BLaER1 treated with 17β-estradiol and CSF1 and Interleukin-3, amounts not matched to agents 10 nM and 100 nM (cell line): ENCODE data around the gene UCP3.

Experiments used
- H3K27ac ChIP-seq, 11 experiments: shearing (Covaris generic); formaldehyde crosslinking; 2 replicates each; pipeline ENCODE4 v1.8.1; 2022
- H3K27me3 ChIP-seq, 11 experiments: shearing (Covaris generic); formaldehyde crosslinking; 2 replicates each; pipeline ENCODE4 v1.8.1; 2022
- H3K36me3 ChIP-seq, 11 experiments: shearing (Covaris generic); formaldehyde crosslinking; 2 replicates each; pipeline ENCODE4 v1.8.1; 2022
- H3K4me1 ChIP-seq, 10 experiments: shearing (Covaris generic); formaldehyde crosslinking; 2 replicates each; pipeline ENCODE4 v1.8.1; 2022
- H3K4me2 ChIP-seq, 11 experiments: shearing (Covaris generic); formaldehyde crosslinking; 2 replicates each; pipeline ENCODE4 v1.8.1; 2022
- H3K4me3 ChIP-seq, 10 experiments: shearing (Covaris generic); formaldehyde crosslinking; 2 replicates each; pipeline ENCODE4 v1.8.1; 2022
- H3K9ac ChIP-seq, 11 experiments: shearing (Covaris generic); formaldehyde crosslinking; 2 replicates each; pipeline ENCODE4 v1.8.1; 2022
- H3K9me3 ChIP-seq, 11 experiments: shearing (Covaris generic); formaldehyde crosslinking; replicated peaks in 1 of 11; 2 replicates each; pipeline ENCODE4 v1.8.1; 2022
- H4K20me1 ChIP-seq, 11 experiments: shearing (Covaris generic); formaldehyde crosslinking; 2 replicates each; pipeline ENCODE4 v1.8.1; 2022
- Cebpa-rat ChIP-seq, 11 experiments: shearing (Covaris generic); IDR thresholded peaks; 2 replicates each; pipeline ENCODE4 v1.8.1; 2022

UCP3 gene

DNA sequence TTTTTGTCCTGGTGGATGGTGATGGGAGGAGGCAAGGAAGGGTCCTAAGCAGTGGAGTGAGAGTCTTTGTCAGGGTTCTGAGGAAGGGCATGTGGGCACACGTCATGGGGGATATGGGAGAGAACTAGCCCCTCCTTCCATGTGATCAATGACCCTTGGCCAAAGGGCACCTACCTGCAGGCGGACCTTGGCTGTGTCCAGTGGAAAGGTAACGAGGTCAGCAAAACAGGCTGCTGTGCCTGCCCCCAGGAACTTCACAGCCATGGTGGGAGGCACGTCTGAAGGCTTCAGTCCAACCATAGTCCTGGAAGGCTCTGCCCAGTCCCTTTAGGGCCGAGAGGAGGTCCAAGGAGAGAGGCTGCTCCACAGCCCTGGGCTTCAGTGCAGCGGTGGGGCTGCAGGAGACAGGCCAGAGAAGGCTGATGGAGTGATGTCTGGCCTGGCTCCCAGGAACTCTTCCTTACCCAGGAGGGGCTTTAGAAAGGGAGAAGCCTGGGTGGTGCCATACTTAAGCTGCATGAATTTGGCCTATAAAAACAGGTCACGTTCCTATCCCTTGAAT lies 2.1 kb downstream of the UCP3 start:
- peaks cover 35 to 44% (median 39%) of the 10 kb centered on the region in 10 experiments for H3K4me1 ChIP-seq
- no peak for TF ChIP-seq Cebpa-rat (IDR thresholded peaks at IDR 0.05)

DNA sequence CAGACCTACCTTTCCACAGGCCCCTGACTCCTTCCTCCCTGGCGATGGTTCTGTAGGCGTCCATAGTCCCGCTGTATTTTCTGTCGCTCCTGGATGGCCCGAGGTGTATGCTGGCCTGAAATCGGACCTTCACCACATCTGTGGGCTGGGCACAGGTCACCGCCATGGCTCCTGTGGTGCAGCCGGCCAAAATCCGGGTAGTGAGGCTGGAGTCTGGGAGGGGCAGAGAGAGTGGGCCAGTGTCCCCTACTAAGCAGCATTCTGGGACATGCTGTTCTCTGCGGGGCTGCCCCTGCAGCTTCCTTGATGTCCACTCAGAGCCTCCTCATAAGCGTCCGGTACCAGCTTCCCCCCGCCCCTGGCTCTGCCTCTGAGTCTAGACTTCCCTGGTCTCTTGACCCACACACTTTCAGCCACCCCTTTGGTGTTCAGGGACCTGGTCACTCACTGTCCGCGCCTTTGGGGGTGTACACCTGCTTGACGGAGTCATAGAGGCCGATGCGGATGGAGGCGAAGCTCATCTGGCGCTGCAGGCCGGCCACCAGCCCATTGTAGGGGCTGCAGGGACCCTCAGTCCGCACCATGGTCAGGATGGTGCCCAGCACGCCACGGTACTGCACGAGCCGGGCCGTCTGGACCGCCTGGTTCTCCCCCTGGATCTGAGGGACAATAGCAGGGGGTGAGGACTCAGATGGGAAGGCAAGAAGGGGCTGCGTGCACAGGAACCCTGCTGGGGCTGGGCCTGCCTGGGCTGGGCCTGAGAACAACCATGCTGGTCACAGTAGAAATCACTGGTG lies 3.0 kb downstream of the UCP3 start:
- TF ChIP-seq Cebpa-rat (IDR thresholded peaks at IDR 0.05) = no peak
- Histone ChIP-seq H3K9me3 (no peaks in the 10 kb centered on the region), H3K36me3 (peaks cover under 1 to 34% (median 18%) of the 10 kb centered on the region in 11 experiments; a peak in 13 of 22 replicates), H3K27me3 (no peaks in the 10 kb centered on the region), H3K4me1 (peaks cover 26 to 35% (median 30%) of the 10 kb centered on the region in 10 experiments), H4K20me1 (peaks cover 0 to 3% (median 0%) of the 10 kb centered on the region in 11 experiments; a peak in 1 of 22 replicates), H3K4me2 (no peak overlapping the region), H3K9ac (no peak overlapping the region), H3K4me3 (no peak overlapping the region), H3K27ac (no peak overlapping the region; a peak in 1 of 22 replicates)

More for the DNA sequence above, 2.1 kb downstream of the UCP3 start:
- no peak overlapping the region for H3K4me3 ChIP-seq
- H3K27ac ChIP-seq = no peak overlapping the region
- H4K20me1 ChIP-seq = peaks cover 0 to 3% (median 0%) of the 10 kb centered on the region in 11 experiments; a peak in 1 of 22 replicates
- H3K27me3 ChIP-seq = no peaks in the 10 kb centered on the region
- no peaks in the 10 kb centered on the region for H3K9me3 ChIP-seq
- no peak overlapping the region for H3K4me2 ChIP-seq
- no peak overlapping the region for H3K9ac ChIP-seq
- H3K36me3 ChIP-seq = peaks cover 0 to 29% (median 14%) of the 10 kb centered on the region in 11 experiments; a peak in 11 of 22 replicates

DNA sequence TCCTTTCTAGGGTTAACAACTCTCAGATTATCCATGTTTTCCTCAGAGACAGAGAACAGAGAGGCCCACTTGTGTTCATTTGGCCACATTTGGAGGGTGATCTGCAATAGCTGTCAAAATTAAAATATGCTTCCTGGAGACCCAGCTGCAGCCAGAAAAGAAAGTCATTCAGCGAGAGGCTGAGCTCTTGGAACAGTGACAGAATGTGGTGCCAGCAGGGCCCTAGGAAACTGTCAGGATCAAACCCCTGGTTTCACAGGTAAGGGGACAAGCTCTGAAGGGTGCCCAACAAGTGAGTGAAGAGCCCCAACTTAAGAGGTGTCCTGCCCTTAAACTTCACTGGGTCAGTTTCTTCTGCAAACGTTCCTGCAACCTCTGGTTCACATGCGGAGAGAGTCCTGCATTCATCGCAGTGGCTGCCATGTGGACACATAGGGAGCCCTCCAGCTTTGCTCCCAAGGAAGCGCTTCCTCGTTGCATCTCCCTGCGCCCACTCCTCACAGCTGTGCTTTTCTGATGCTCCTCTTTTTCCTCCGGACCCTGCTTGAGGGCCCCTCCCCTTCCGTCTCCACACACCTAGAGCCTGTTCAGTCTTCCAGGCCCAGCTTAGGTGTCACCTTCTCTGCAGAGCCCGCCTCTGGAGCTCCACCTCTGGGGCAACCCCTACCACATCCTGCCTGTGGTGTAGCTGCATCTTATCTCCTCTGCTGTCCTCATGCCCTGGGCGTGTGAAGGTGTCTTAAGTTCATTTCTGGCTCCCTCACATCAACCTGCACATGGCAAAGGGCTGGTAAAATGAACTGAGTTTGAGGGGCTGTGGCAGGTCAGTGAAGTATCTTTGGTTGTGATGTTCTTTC lies 3.9 kb downstream of the UCP3 start:
- Histone ChIP-seq H3K27ac (no peak overlapping the region), H3K4me1 (peaks cover 17 to 26% (median 20%) of the 10 kb centered on the region in 10 experiments), H3K27me3 (no peaks in the 10 kb centered on the region), H3K4me2 (no peak overlapping the region), H3K9ac (no peak overlapping the region), H3K9me3 (no peaks in the 10 kb centered on the region), H4K20me1 (peaks cover 0 to 3% (median 0%) of the 10 kb centered on the region in 11 experiments; a peak in 1 of 22 replicates), H3K4me3 (no peak overlapping the region), H3K36me3 (peaks cover 4 to 39% (median 21%) of the 10 kb centered on the region in 11 experiments; a peak in 13 of 22 replicates)
- TF ChIP-seq Cebpa-rat (IDR thresholded peaks at IDR 0.05) = no peak

DNA sequence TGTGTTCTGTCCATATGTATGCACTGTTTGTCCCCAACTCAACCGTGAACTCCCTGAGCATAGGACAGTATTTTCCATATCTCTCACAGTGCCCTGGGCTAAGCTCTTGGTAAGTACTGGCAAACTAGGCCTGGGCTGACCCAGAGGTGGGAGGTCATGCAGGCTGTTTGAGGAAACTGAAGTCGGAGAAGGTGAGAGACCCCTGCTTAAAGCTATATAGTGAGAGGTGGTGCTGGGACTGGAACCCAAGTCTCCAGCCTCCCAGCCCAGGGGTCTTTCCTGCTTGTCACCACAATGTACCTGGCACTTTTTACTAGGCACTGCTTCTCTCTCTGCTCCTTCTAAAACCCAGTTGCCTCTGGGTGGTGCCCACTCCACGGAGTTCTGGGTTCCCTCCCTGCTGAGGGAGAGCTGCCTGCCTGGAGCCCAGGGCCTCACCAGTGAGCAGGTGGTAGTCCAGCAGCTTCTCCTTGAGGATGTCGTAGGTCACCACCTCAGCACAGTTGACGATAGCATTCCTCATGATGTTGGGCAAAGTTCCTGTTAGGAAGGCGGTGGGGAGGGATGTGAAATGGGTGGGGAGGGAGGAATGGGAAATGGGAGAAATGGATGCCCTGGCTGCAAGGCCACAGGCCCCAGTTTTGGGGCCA lies 4.7 kb downstream of the UCP3 start:
- Histone ChIP-seq H3K27ac (no peak overlapping the region), H3K36me3 (peaks cover 4 to 39% (median 21%) of the 10 kb centered on the region in 11 experiments; a peak in 13 of 22 replicates), H4K20me1 (peaks cover 0 to 3% (median 0%) of the 10 kb centered on the region in 11 experiments; a peak in 1 of 22 replicates), H3K9me3 (no peaks in the 10 kb centered on the region), H3K4me2 (no peak overlapping the region), H3K4me1 (peaks cover 10 to 24% (median 17%) of the 10 kb centered on the region in 10 experiments), H3K9ac (no peak overlapping the region), H3K27me3 (no peaks in the 10 kb centered on the region), H3K4me3 (no peak overlapping the region)
- no peak for TF ChIP-seq Cebpa-rat (IDR thresholded peaks at IDR 0.05)

DNA sequence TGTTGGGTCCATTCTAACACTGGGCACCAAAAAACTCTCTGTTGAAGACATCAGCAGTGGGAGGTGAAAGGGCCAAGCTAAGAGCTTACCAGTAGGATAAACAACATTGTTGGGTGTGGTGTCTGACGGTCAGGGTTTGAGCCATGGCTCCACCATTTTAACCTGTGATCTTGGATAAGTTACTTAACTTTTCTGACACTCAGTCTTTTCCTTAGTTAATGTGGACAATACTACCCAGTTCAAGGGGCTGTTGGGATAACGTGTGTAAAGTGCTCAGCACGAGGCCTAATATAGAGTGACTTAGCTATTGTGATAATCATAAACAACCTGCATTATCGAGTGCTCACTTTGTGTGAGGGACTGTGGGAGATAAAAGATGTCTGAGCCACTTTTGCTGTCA lies 6.1 kb downstream of the UCP3 start:
- Histone ChIP-seq H3K4me2 (no peak overlapping the region), H3K4me1 (peaks cover 0 to 11% (median 5%) of the 10 kb centered on the region in 10 experiments; a peak in 6 of 20 replicates), H3K4me3 (no peak overlapping the region), H4K20me1 (peaks cover 0 to 3% (median 0%) of the 10 kb centered on the region in 11 experiments; a peak in 1 of 22 replicates), H3K9ac (no peak overlapping the region), H3K27ac (no peak overlapping the region), H3K36me3 (peaks cover 4 to 39% (median 21%) of the 10 kb centered on the region in 11 experiments; a peak in 13 of 22 replicates), H3K27me3 (no peaks in the 10 kb centered on the region), H3K9me3 (no peaks in the 10 kb centered on the region)
- TF ChIP-seq Cebpa-rat (IDR thresholded peaks at IDR 0.05) = no peak

DNA sequence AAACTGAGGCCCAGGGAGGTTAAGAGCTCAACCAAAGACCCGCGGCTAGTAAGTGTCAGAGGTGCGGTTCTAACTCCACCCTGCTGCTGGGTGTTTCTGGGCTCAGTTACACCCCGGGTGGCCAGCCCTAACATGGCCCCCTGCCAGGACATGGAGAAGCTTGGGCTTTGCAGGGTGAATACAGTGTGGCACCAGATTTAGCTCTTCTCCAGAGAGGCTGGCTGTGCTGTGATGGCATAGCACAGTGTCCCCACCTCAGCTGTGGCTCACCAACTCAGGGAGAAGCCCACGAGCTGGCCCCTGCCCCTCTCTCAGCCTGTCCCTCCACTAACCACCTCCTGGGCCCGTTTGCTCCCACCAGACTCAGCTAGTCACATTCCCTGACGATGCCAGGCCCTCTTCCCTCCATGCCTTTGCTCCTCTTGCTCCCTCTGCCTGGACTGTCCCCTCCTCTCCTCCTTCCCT lies 7.0 kb downstream of the UCP3 start:
- TF ChIP-seq Cebpa-rat (IDR thresholded peaks at IDR 0.05) = no peak
- Histone ChIP-seq H3K4me3 (no peak overlapping the region), H3K27me3 (no peaks in the 10 kb centered on the region), H3K4me1 (peaks cover 0 to 18% (median 8%) of the 10 kb centered on the region in 10 experiments; a peak in 10 of 20 replicates), H3K27ac (no peak overlapping the region), H3K9me3 (no peaks in the 10 kb centered on the region), H3K4me2 (no peak overlapping the region), H4K20me1 (peaks cover 0 to 3% (median 0%) of the 10 kb centered on the region in 11 experiments; a peak in 1 of 22 replicates), H3K9ac (no peak overlapping the region), H3K36me3 (peaks cover 4 to 39% (median 21%) of the 10 kb centered on the region in 11 experiments; a peak in 13 of 22 replicates)

DNA sequence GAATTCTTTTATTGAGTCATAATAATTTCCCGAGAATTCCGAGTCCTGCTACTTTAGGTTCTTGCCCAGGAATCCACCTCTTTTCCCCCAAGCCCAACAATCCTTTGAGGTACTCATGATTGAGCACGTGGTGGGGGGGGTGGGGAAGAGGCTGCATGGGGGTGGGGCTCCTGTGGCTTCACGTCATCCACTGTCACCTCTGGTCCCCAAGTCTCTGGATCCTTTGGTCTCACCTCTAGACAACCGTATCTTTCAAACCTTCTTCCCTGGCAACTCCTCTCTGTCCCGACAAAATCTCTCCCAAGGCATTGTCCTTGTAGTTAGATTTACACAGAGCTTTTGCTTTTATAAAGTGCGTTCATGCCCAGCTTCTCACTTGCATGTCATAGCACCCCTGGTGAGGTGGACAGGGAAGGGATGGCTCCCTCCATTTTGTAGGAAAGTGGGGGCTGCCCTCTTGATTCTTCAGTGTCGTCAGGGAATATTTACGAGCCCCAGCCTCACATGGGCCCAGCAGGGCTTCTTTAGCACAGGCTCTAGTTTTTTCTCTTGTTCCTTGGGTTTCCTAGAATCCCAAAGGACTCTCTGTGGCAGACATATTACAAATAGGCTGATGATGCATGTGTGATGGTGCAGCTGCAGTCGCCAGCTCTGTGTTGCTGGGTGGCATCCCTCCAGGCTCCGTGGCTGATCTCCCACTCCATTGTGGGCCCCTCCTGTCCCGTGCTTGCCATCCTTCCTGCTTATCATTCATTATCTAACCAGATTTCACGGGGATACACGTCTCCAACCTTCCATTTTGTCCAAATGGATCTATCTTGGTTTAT lies 8.4 kb downstream of the UCP3 start:
- Histone ChIP-seq H3K36me3 (peaks cover 4 to 39% (median 21%) of the 10 kb centered on the region in 11 experiments; a peak in 13 of 22 replicates), H3K4me3 (no peak overlapping the region), H3K27ac (no peak overlapping the region), H3K27me3 (no peaks in the 10 kb centered on the region), H3K9ac (no peak overlapping the region), H3K4me1 (peaks cover 5 to 27% (median 16%) of the 10 kb centered on the region in 10 experiments), H4K20me1 (peaks cover 0 to 3% (median 0%) of the 10 kb centered on the region in 11 experiments; a peak in 1 of 22 replicates), H3K9me3 (no peaks in the 10 kb centered on the region), H3K4me2 (no peak overlapping the region)
- TF ChIP-seq Cebpa-rat (IDR thresholded peaks at IDR 0.05) = no peak
